Fibroblast of lung (primary cell): ENCODE data around the gene MACROD2. TPM values are rescaled to one million over a fixed set of nuclear protein-coding genes. Genes with fewer than 3 reads are reported as not detected.

ENCODE experiments used
- DNase-seq, 2 donors: peaks; one replicate each; pipeline versions ENCODE4 v3.0.0 to v3.0.0-alpha.2; 2010; ENCODE audit warnings: low read depth in 2 of 2
- H2AFZ ChIP-seq: 2 replicates; pipeline ENCODE4 v1.5.1; 2012; ENCODE audit warnings: low read length, control low read depth, inconsistent platforms
- H3K27ac ChIP-seq: 2 replicates; pipeline ENCODE4 v1.5.1; 2011; ENCODE audit warnings: low read length, control low read depth; ENCODE audit not compliant: insufficient read depth
- H3K27me3 ChIP-seq: 2 replicates; pipeline ENCODE4 v1.5.1; 2011; ENCODE audit warnings: mild to moderate bottlenecking, low read length; ENCODE audit not compliant: control insufficient read depth, insufficient read depth
- H3K36me3 ChIP-seq: 2 replicates; pipeline ENCODE4 v1.5.1; 2011; ENCODE audit warnings: low read length; ENCODE audit not compliant: control insufficient read depth, insufficient read depth
- H3K4me1 ChIP-seq: 2 replicates; pipeline ENCODE4 v1.5.1; 2011; ENCODE audit warnings: low read length; ENCODE audit not compliant: control insufficient read depth, insufficient read depth; ENCODE audit errors: extremely low read depth
- H3K4me2 ChIP-seq: 2 replicates; pipeline ENCODE4 v1.5.1; 2011; ENCODE audit warnings: low read length, control low read depth; ENCODE audit not compliant: insufficient read depth; ENCODE audit errors: extremely low read depth
- H3K4me3 ChIP-seq, 4 experiments: fragments of 200-600 bp in 1 of 4; sonication (generic) in 1 of 4; replicated peaks in 1 of 4; 2 replicates each; pipeline ENCODE4 v1.5.1; 2011 to 2016; ENCODE audit warnings: low read length in 4 of 4, low read depth in 3 of 4, mild to moderate bottlenecking in 3 of 4, control low read depth in 2 of 4, inconsistent platforms in 1 of 4, mixed read lengths in 1 of 4; ENCODE audit not compliant: insufficient read depth in 1 of 4; ENCODE audit errors: control extremely low read depth in 1 of 4
- H3K79me2 ChIP-seq: 2 replicates; pipeline ENCODE4 v1.5.1; 2012; ENCODE audit warnings: mild to moderate bottlenecking, low read length, inconsistent platforms; ENCODE audit not compliant: control insufficient read depth, insufficient read depth
- H3K9ac ChIP-seq: 2 replicates; pipeline ENCODE4 v1.5.1; 2011; ENCODE audit warnings: mild to moderate bottlenecking, low read length, control low read depth; ENCODE audit not compliant: insufficient read depth
- H3K9me3 ChIP-seq: 2 replicates; pipeline ENCODE4 v1.5.1; 2012; ENCODE audit warnings: low read depth, low read length; ENCODE audit not compliant: control insufficient read depth, insufficient read depth
- H4K20me1 ChIP-seq: 2 replicates; pipeline ENCODE4 v1.5.1; 2011; ENCODE audit warnings: low read length; ENCODE audit not compliant: control insufficient read depth, insufficient read depth; ENCODE audit errors: extremely low read depth
- CTCF ChIP-seq, 2 donors: IDR thresholded peaks in 1 of 2; conservative IDR thresholded peaks in 1 of 2; 1 replicate in 1 of 2; 2 replicates in 1 of 2; pipeline ENCODE4 v1.5.1; 2011 to 2012; ENCODE audit warnings: low read length in 2 of 2, control low read depth in 1 of 2, inconsistent platforms in 1 of 2, low read depth in 1 of 2, mild to moderate bottlenecking in 1 of 2
- EZH2 ChIP-seq: IDR thresholded peaks from 2 replicates; pipeline ENCODE4 v1.5.1; 2012; ENCODE audit warnings: low read length, control low read depth, mild to moderate bottlenecking; ENCODE audit errors: missing control alignments
- polyA plus RNA-seq, 2 donors: library from polyadenylated mRNA; depleted of rRNA in 1 of 2; stranded (reverse) in 1 of 2; unstranded in 1 of 2; fragments of >200 nt; gene quantifications; 2 replicates each; pipeline ENCODE4 v1.2.1, GENCODE V29; 2011 to 2012; ENCODE audit warnings: missing spikeins in 1 of 2
- total RNA-seq: library from RNA; depleted of rRNA; stranded (reverse); fragments of >200 nt; gene quantifications from 2 replicates; pipeline ENCODE4 v1.2.1, GENCODE V29; 2014

The MACROD2 gene
- total and polyA plus RNA-seq, 2 donors (not counting 1 experiment from before 2014, with no cell fraction given), result 0.54 to 1.7 TPM

GRCh38 chr20:14997791-14998190 lies 1002.5 kb downstream of the MACROD2 start:
- Histone ChIP-seq H3K4me3 (no peak overlapping the region), H3K36me3 (no peaks in the 10 kb centered on the region), H2AFZ (no peak overlapping the region), H4K20me1 (no peaks in the 10 kb centered on the region), H3K4me2 (no peak overlapping the region), H3K9me3 (no peaks in the 10 kb centered on the region), H3K27ac (no peak overlapping the region), H3K4me1 (no peaks in the 10 kb centered on the region), H3K79me2 (no peaks in the 10 kb centered on the region), H3K27me3 (no peaks in the 10 kb centered on the region), H3K9ac (no peak overlapping the region)
- no peak for TF ChIP-seq CTCF (conservative IDR thresholded peaks at IDR 0.05 in 1 of 2, IDR thresholded peaks at IDR 0.05 in 1 of 2; ENCODE audit: low read depth in 1 of 2, low read length in 2 of 2)
- no peak for TF ChIP-seq EZH2
- peak; percentile 36 to 72 for DNase-seq

DNA sequence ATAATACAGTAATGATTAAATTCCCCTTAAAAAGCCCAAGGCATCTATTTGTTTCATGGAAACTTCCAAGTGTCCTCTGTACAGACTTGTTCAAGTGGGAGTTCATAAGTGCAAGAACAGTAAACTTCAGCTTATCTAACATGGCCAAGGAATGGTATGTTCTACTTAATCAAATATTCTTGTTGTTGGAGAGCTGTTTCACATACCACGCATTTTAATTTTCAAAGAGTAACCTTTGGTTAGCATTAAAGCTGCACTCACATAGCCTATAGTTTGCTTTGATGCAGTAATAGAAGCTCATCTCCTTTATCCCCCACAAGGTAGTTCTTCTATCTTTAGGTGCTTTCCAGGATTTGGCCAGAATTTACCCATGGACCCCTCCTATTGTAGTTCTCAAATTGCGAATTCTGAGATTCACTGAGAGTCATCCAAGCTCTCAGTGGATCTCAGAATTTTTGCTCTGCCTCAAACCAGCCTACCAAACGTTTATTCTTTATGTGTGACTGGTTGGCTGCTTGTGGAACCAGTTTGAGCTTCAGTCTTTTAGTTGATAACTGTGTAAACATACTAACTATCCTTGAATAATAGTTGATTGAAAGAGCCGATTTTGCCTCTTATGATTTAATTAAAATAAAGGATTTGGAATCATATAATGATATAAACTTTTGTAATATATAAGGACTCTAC lies 1010.1 kb downstream of the MACROD2 start:
- no peaks in the 10 kb centered on the region for H3K79me2 ChIP-seq
- no peaks in the 10 kb centered on the region for H3K27me3 ChIP-seq
- no peak overlapping the region for H3K27ac ChIP-seq
- H2AFZ ChIP-seq, result no peak overlapping the region
- H3K4me3 ChIP-seq, result no peak overlapping the region
- H3K4me1 ChIP-seq, result no peaks in the 10 kb centered on the region
- H4K20me1 ChIP-seq, result no peaks in the 10 kb centered on the region
- no peak overlapping the region for H3K4me2 ChIP-seq
- TF ChIP-seq EZH2, result no peak
- H3K9me3 ChIP-seq, result no peaks in the 10 kb centered on the region
- no peaks in the 10 kb centered on the region for H3K36me3 ChIP-seq
- no peak overlapping the region for H3K9ac ChIP-seq
- DNase-seq, result peak in 1 of 2 donors; percentile 43

GRCh38 chr20:15011631-15012030 lies 1016.3 kb downstream of the MACROD2 start:
- H3K9me3 ChIP-seq, result no peaks in the 10 kb centered on the region
- no peaks in the 10 kb centered on the region for H3K4me1 ChIP-seq
- H3K9ac ChIP-seq, result no peak overlapping the region
- no peak for TF ChIP-seq CTCF (conservative IDR thresholded peaks at IDR 0.05 in 1 of 2, IDR thresholded peaks at IDR 0.05 in 1 of 2; ENCODE audit: low read depth in 1 of 2, low read length in 2 of 2)
- no peak for TF ChIP-seq EZH2
- H4K20me1 ChIP-seq, result no peaks in the 10 kb centered on the region
- no peak overlapping the region for H2AFZ ChIP-seq
- H3K79me2 ChIP-seq, result no peaks in the 10 kb centered on the region
- no peak overlapping the region for H3K27ac ChIP-seq
- H3K27me3 ChIP-seq, result no peaks in the 10 kb centered on the region
- H3K4me2 ChIP-seq, result no peak overlapping the region
- no peak overlapping the region for H3K4me3 ChIP-seq
- no peak for DNase-seq
- H3K36me3 ChIP-seq, result no peaks in the 10 kb centered on the region
